Heart left ventricle (tissue), 13 donors: ENCODE measurements around the gene NUDT14.

Experiments
- POLR2A ChIP-seq, 2 donors: fragments of 450-650 bp; IDR thresholded peaks; one replicate each; pipeline ENCODE4 v1.6.1; 2017; ENCODE audit warnings: antibody characterized with exemption in 2 of 2, mild to moderate bottlenecking in 2 of 2, moderate library complexity in 2 of 2
- TF ChIP-seq, protein P1 (sequence below), 12 donors: fragments of 200-600 bp; sonication (generic) in 4 of 12; IDR thresholded peaks; one replicate each; pipeline versions ENCODE4 v1.5.0 to v1.8.0; 2018 to 2022; ENCODE audit warnings: antibody characterized with exemption in 12 of 12, mild to moderate bottlenecking in 5 of 12
- donor health status: ischemic (EF 13 %, LVEDD 7.1; RV severe dilation, severe dysfunction).
- donor health status: DM: no; HTN: yes; CAD: no.
- donor health status: DM: no; HTN: no; CAD: no.
- donor health status: ischemic (EF 25% LVEDD 6.9; RV normal size, moderate dysfunction).
- donor health status: ischemic (EF 25% LVEDD 5.7; RV mildly dilated, moderate dysfunction).
- donor health status: ischemic (EF 35%, LVEDD 5.7; RV mildly dilated, moderate dysfunction).
- donor health status: nonischemic (EF 11% LVEDD 7.7; RV severe dilation, severe dysfunction).
- donor health status: DM: yes; HTN: yes; CAD: no.
- donor health status: PGD.
- donor health status: ischemic (EF 29% LVEDD 5.4; RV normal size, mild dysfunction).
- donor health status: nonischemic (EF 23%, LVEDD 6.1; RV moderate dilation, normal function).

DNA sequence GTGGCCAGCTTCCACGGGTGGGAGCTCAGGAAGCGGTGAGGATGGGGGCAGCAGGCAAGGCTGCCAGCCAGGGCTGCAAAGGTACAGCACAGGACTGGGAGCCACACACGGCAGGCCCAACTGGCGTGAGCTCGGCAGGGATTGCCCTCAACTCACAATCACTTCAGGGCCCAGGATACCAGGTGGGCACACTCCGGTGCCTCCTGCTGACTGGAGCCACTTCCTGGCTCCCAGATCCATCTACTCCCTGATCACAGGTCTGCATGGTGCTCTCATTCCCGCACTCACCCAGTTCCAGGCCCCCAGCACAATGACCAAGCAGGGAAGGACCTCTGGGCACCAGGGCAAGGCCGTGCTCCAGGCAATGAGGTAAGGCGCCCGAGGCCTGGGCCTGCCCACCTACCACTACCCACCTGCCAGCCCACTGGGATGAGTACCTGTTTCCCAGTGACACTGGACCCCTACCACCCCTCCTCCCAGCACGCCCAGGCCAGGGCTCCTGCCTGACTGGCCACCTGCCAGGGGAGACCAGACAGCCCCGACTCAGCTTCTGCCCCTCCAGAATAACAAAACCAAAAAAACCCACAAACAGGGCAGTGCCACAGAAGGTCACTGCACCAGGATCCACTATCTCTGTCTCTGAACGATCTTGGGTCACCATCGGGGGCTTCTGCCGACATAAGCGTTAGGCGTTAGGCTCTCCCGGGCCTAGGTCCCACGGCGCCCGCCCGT, 14.4 kb downstream of the NUDT14 start:
- TF ChIP-seq, protein P1, sequence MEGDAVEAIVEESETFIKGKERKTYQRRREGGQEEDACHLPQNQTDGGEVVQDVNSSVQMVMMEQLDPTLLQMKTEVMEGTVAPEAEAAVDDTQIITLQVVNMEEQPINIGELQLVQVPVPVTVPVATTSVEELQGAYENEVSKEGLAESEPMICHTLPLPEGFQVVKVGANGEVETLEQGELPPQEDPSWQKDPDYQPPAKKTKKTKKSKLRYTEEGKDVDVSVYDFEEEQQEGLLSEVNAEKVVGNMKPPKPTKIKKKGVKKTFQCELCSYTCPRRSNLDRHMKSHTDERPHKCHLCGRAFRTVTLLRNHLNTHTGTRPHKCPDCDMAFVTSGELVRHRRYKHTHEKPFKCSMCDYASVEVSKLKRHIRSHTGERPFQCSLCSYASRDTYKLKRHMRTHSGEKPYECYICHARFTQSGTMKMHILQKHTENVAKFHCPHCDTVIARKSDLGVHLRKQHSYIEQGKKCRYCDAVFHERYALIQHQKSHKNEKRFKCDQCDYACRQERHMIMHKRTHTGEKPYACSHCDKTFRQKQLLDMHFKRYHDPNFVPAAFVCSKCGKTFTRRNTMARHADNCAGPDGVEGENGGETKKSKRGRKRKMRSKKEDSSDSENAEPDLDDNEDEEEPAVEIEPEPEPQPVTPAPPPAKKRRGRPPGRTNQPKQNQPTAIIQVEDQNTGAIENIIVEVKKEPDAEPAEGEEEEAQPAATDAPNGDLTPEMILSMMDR (IDR thresholded peaks at IDR 0.05) = no peak
- no peak for TF ChIP-seq POLR2A (IDR thresholded peaks at IDR 0.05)
